Hepatocyte (in vitro differentiated cells): ENCODE results near the gene RARRES2. TPM values are rescaled to one million over a fixed set of nuclear protein-coding genes. Genes with fewer than 3 reads are reported as not detected.

Source experiments
- DNase-seq: peaks from one replicate; pipeline ENCODE4 v3.0.0-alpha.2; 2016; ENCODE audit warnings: low spot score
- H2AFZ ChIP-seq: fragments of 200-600 bp; sonication (generic); 2 replicates; pipeline ENCODE4 v1.6.0; 2016; ENCODE audit warnings: antibody characterized with exemption, mild to moderate bottlenecking
- H3K27ac ChIP-seq: fragments of 200-600 bp; sonication (generic); 2 replicates; pipeline ENCODE4 v1.5.1; 2016; ENCODE audit warnings: mild to moderate bottlenecking
- H3K27me3 ChIP-seq: fragments of 200-600 bp; sonication (generic); 2 replicates; pipeline ENCODE4 v1.6.1; 2016
- H3K36me3 ChIP-seq: fragments of 200-600 bp; sonication (generic); replicated peaks from 2 replicates; pipeline ENCODE4 v1.5.1; 2016; ENCODE audit warnings: low read depth; ENCODE audit not compliant: insufficient read depth
- H3K4me1 ChIP-seq: fragments of 200-600 bp; sonication (generic); 2 replicates; pipeline ENCODE4 v1.5.1; 2016; ENCODE audit warnings: mild to moderate bottlenecking, moderate library complexity; ENCODE audit not compliant: insufficient read depth
- H3K4me2 ChIP-seq: fragments of 200-600 bp; sonication (generic); 2 replicates; pipeline ENCODE4 v1.6.0; 2016
- H3K4me3 ChIP-seq: fragments of 200-600 bp; sonication (generic); 2 replicates; pipeline ENCODE4 v1.5.1; 2016; ENCODE audit warnings: mild to moderate bottlenecking
- H3K79me2 ChIP-seq: fragments of 200-600 bp; sonication (generic); 2 replicates; pipeline ENCODE4 v1.6.0; 2017; ENCODE audit warnings: mild to moderate bottlenecking
- H3K9me2 ChIP-seq: fragments of 200-600 bp; sonication (generic); replicated peaks from 2 replicates; pipeline ENCODE4 v1.6.0; 2017; ENCODE audit warnings: mild to moderate bottlenecking; ENCODE audit not compliant: insufficient read depth
- H3K9me3 ChIP-seq: fragments of 200-600 bp; sonication (generic); 2 replicates; pipeline ENCODE4 v1.5.1; 2016; ENCODE audit warnings: low read depth, mild to moderate bottlenecking
- H4K20me1 ChIP-seq: fragments of 200-600 bp; sonication (generic); 2 replicates; pipeline ENCODE4 v1.6.0; 2016; ENCODE audit warnings: mild to moderate bottlenecking; ENCODE audit not compliant: insufficient read depth, poor library complexity, severe bottlenecking
- EZH2 ChIP-seq: fragments of 200-600 bp; sonication (generic); IDR thresholded peaks from 2 replicates; pipeline ENCODE4 v1.6.1; 2016; ENCODE audit warnings: antibody characterized with exemption, mild to moderate bottlenecking, borderline replicate concordance
- EZH2phosphoT487 ChIP-seq: fragments of 200-600 bp; sonication (generic); IDR thresholded peaks from one replicate; pipeline ENCODE4 v1.6.1; 2018; ENCODE audit warnings: antibody characterized with exemption, mild to moderate bottlenecking, low read depth, moderate library complexity; ENCODE audit not compliant: unreplicated experiment, severe bottlenecking
- WGBS: methylation state at CpG from one replicate; pipeline ENCODE4 v1.1.6; 2016; ENCODE audit warnings: low lambda C conversion rate; ENCODE audit errors: missing lambda C conversion rate; 5-methylcytosine and 5-hydroxymethylcytosine counted together
- polyA plus RNA-seq: library from polyadenylated mRNA; unstranded; fragments of >200 nt; fragmentation: Nextera tagmentation; extraction: Ambion mirVana; gene quantifications from 2 replicates; pipeline ENCODE4 v1.2.1, GENCODE V29; 2016
- total RNA-seq: library from RNA; depleted of rRNA; stranded (reverse); fragments of >200 nt; gene quantifications from 2 replicates; pipeline ENCODE4 v1.2.3, GENCODE V29; 2014
- TF ChIP-seq, protein P1 (sequence below): fragments of 200-600 bp; sonication (generic); IDR thresholded peaks from 2 replicates; pipeline ENCODE4 v1.5.1; 2016; ENCODE audit warnings: antibody characterized with exemption, mild to moderate bottlenecking; ENCODE audit not compliant: poor library complexity

RARRES2 gene
- total and polyA plus RNA-seq, 2 experiments from 2014 or later: 104 to 187 TPM

DNA sequence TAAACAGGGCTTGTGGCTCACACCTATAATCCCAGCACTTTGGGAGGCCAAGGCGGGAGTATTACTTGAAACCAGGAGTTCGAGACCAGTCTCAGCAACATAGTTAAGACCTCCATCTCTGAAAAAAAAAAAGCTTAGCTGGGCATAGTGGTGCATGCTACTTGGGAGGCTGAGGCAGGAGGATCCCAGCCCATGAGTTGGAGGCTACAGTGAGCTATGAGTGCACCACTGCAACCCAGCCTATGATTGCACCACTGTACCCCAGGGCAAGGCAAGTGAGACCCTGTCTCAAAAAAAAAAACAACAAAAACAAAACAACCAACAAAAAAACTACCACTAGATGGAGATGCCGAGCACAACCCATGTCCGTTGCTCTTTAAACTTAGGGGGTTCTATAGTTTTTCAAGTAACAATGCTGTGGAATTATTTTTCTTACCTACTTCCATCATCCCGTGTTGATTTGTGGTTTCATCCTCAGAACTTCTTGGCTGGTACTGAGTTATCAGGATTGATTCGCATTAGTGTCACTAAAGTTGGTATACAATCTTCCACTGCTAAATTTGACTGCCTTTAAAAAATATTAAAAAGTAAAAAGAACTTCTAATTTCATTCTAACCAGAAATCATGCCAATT, 15.0 kb upstream of the RARRES2 start:
- WGBS: 29% methylated on average over 6 of the region's 6 CpGs
- Histone ChIP-seq H4K20me1 (no peaks in the 10 kb centered on the region), H3K27me3 (no peaks in the 10 kb centered on the region), H2AFZ (no peak overlapping the region), H3K4me1 (no peaks in the 10 kb centered on the region), H3K4me2 (no peak overlapping the region), H3K4me3 (no peak overlapping the region), H3K27ac (no peak overlapping the region), H3K9me3 (no peaks in the 10 kb centered on the region), H3K9me2 (no peaks in the 10 kb centered on the region), H3K79me2 (no peaks in the 10 kb centered on the region), H3K36me3 (no peaks in the 10 kb centered on the region)
- no peak for TF ChIP-seq EZH2phosphoT487
- TF ChIP-seq, protein P1, sequence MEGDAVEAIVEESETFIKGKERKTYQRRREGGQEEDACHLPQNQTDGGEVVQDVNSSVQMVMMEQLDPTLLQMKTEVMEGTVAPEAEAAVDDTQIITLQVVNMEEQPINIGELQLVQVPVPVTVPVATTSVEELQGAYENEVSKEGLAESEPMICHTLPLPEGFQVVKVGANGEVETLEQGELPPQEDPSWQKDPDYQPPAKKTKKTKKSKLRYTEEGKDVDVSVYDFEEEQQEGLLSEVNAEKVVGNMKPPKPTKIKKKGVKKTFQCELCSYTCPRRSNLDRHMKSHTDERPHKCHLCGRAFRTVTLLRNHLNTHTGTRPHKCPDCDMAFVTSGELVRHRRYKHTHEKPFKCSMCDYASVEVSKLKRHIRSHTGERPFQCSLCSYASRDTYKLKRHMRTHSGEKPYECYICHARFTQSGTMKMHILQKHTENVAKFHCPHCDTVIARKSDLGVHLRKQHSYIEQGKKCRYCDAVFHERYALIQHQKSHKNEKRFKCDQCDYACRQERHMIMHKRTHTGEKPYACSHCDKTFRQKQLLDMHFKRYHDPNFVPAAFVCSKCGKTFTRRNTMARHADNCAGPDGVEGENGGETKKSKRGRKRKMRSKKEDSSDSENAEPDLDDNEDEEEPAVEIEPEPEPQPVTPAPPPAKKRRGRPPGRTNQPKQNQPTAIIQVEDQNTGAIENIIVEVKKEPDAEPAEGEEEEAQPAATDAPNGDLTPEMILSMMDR: peak; percentile 67
- DNase-seq: no peak

DNA sequence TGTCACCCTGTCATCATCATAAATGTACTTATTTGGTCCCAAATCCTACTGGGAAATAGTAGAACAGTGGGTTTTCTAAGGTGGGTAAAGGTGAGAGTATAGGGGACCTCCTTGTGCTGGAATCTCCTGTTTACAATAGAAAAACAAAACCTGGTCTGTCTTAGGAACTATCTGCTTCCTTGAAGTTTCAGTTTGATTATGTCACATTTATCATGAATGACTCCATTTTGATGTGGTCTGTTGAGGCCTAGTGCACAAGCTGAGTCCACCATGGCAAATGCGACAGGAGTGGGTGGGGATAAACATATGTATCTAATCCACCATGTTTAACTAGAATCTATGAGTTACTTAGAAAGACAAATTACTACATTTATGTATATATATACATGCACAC, 14.2 kb upstream of the RARRES2 start:
- TF ChIP-seq, protein P1: no peak
- TF ChIP-seq EZH2: no peak
- TF ChIP-seq EZH2phosphoT487: no peak
- Histone ChIP-seq H3K27me3 (no peaks in the 10 kb centered on the region), H3K4me1 (no peaks in the 10 kb centered on the region), H3K4me3 (no peak overlapping the region), H3K9me3 (no peaks in the 10 kb centered on the region), H3K27ac (no peak overlapping the region), H4K20me1 (no peaks in the 10 kb centered on the region), H3K4me2 (no peak overlapping the region), H3K9me2 (no peaks in the 10 kb centered on the region), H3K79me2 (no peaks in the 10 kb centered on the region), H3K36me3 (no peaks in the 10 kb centered on the region), H2AFZ (no peak overlapping the region)
- DNase-seq: no peak
- 90% methylated on average over 1 of the region's 1 CpG for WGBS

DNA sequence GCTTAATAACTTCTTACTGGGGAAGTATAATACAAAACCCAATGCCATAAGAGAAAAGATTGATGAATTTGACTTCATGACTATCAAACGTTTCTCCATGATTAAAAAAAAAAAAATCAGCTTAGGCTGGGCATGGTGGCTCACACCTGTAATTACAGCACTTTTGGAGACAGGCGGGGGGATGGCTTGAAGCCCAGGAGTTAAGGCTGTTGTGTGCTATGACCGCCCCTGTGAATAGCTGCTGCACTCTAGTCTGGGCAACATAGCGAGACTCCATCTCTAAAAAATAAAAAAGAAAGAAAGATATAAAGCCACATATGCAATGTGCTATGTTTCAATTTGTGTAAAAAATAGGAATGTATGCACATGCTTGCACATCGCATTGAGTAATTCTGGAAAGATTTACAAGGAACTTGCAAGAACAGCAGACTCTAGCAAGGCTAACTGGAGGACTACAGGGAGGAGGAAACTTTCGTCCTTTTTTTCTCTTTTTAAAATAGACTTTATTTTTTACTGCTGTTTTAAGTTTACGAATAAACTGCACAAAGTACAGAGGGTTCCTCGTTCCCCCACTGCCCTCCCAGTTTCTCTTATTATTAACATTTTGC, 10.3 kb upstream of the RARRES2 start:
- H3K9me3 ChIP-seq: no peaks in the 10 kb centered on the region
- H3K4me1 ChIP-seq: no peaks in the 10 kb centered on the region
- no peaks in the 10 kb centered on the region for H3K79me2 ChIP-seq
- no peak overlapping the region for H3K4me3 ChIP-seq
- H3K27me3 ChIP-seq: no peaks in the 10 kb centered on the region
- H4K20me1 ChIP-seq: no peaks in the 10 kb centered on the region
- TF ChIP-seq, protein P1: no peak
- TF ChIP-seq EZH2phosphoT487 (no peak), EZH2 (no peak)
- no peaks in the 10 kb centered on the region for H3K9me2 ChIP-seq
- H2AFZ ChIP-seq: no peak overlapping the region
- DNase-seq: no peak
- no peak overlapping the region for H3K4me2 ChIP-seq
- WGBS: 75% methylated on average over 8 of the region's 8 CpGs
- H3K36me3 ChIP-seq: no peaks in the 10 kb centered on the region
- H3K27ac ChIP-seq: no peak overlapping the region
